HG03457 (cell line): ENCODE results near the gene KMT2D.

ENCODE experiments used
- ATAC-seq: cut with Tn5 transposase; IDR thresholded peaks from one replicate; pipeline ENCODE4 v1.9.1; 2021; ENCODE audit warnings: moderate number of reproducible peaks; ENCODE audit not compliant: unreplicated experiment

Gene KMT2D, protein sequence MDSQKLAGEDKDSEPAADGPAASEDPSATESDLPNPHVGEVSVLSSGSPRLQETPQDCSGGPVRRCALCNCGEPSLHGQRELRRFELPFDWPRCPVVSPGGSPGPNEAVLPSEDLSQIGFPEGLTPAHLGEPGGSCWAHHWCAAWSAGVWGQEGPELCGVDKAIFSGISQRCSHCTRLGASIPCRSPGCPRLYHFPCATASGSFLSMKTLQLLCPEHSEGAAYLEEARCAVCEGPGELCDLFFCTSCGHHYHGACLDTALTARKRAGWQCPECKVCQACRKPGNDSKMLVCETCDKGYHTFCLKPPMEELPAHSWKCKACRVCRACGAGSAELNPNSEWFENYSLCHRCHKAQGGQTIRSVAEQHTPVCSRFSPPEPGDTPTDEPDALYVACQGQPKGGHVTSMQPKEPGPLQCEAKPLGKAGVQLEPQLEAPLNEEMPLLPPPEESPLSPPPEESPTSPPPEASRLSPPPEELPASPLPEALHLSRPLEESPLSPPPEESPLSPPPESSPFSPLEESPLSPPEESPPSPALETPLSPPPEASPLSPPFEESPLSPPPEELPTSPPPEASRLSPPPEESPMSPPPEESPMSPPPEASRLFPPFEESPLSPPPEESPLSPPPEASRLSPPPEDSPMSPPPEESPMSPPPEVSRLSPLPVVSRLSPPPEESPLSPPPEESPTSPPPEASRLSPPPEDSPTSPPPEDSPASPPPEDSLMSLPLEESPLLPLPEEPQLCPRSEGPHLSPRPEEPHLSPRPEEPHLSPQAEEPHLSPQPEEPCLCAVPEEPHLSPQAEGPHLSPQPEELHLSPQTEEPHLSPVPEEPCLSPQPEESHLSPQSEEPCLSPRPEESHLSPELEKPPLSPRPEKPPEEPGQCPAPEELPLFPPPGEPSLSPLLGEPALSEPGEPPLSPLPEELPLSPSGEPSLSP (N-terminal part only)

GRCh38 chr12:49060237-49061156 lies at the start of gene KMT2D:
TSS of gene KMT2D (minus strand) at chr12:49060794. CDS start at chr12:49055324, 5,470 bp downstream.
- ATAC-seq, result no peak

DNA sequence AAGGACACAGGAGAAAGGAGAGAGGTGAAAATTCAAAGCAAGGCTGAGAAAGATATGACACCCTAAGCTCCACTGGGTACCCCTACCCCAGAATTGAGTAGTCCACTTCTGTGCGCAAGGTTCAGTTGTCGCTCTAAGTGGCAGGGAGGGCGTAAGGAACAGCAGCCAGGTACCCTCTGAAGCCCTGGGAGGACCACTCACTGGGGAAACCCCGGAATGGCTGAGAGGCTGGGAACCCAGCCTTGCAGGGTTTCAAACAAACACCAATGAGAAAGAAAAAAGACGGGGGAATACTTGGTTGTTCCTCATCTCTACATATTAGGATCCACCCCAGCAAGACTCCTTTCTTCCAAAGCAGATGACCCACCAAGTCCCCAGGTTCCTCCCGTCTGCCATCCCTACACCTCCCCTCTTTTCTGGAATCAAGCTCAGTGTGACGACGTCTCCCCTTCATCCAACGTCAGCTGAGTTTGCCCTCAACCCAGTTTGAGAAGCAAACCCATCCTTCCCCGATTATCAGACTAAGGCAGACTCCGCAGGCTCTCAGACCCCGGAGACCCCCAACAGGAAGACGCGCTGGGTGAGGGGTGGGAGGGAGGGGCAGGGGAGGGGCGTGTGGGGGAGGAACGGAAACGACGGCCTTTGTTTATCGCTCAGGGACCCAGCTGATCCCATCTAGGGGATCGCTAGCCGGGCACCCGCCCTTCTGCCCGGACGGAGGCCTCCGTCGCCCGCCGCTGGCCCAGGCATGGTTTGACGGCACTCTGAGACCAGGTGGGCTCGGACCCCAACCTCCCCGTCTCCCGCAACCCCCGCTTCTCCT lies 49.3 kb upstream of the KMT2D start:
- no peak for ATAC-seq

DNA sequence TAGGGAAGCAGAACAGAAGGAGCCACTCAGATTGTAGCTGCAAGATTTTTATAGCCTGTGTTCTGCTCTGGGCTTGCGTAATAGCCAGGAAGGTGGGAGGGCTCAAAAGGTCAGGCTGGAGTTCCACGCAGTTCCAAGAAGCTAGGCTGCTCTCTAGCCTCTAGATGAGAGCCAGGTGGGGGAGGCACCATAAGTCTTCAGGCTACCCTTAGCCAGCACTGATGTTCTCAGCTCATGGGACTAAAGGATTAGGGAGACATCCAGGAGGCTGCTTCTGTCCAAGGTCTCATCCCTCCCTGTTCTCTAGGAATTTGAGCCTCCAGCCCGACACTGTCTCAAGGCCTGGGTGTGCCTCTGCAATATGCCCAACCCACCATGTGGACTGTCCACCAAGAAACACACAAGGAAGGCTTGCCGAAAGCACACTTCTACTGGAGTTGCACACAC lies 48.4 kb upstream of the KMT2D start:
- no peak for ATAC-seq

- ATAC-seq, result no peak
These were observed 45.0 kb upstream of the KMT2D start for GRCh38 chr12:49105504-49106084.

- no peak for ATAC-seq
These were observed 44.2 kb upstream of the KMT2D start for GRCh38 chr12:49104822-49105221.

DNA sequence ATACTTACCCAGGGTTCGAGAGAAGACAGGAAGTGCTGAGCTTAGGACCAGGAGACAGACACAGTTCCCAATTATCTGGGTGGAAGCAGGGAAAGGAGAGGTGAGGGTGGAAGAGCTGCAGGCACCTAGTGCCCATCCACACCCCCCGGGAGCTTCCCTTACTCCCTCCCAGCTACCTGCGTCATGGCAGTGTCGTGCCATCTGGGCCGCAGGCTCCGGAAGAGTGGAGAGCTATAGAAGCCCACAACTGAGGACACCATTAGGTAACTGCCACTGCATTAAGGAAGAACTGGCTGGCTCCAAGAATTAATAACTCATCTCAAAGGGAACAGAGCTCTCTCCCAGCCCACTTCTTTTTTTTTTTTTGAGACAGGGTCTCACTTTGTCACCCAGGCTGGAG lies 39.8 kb upstream of the KMT2D start:
- no peak for ATAC-seq

GRCh38 chr12:49098703-49099102 lies 38.1 kb upstream of the KMT2D start:
- no peak for ATAC-seq

- no peak for ATAC-seq
These were observed 37.4 kb upstream of the KMT2D start for GRCh38 chr12:49098035-49098451.

- ATAC-seq, result no peak
These were observed 36.8 kb upstream of the KMT2D start for GRCh38 chr12:49097381-49097780.

GRCh38 chr12:49094975-49095365 lies 34.4 kb upstream of the KMT2D start:
- ATAC-seq, result no peak

- no peak for ATAC-seq
These were observed 33.8 kb upstream of the KMT2D start, which contains the start of gene DHH for GRCh38 chr12:49094160-49094974. TSS of gene DHH (minus strand) at chr12:49094801. CDS start at chr12:49094512, 289 bp downstream.

- no peak for ATAC-seq
These were observed 33.2 kb upstream of the KMT2D start for GRCh38 chr12:49093792-49094159.

GRCh38 chr12:49092816-49093406 lies 32.3 kb upstream of the KMT2D start:
- ATAC-seq, result no peak

DNA sequence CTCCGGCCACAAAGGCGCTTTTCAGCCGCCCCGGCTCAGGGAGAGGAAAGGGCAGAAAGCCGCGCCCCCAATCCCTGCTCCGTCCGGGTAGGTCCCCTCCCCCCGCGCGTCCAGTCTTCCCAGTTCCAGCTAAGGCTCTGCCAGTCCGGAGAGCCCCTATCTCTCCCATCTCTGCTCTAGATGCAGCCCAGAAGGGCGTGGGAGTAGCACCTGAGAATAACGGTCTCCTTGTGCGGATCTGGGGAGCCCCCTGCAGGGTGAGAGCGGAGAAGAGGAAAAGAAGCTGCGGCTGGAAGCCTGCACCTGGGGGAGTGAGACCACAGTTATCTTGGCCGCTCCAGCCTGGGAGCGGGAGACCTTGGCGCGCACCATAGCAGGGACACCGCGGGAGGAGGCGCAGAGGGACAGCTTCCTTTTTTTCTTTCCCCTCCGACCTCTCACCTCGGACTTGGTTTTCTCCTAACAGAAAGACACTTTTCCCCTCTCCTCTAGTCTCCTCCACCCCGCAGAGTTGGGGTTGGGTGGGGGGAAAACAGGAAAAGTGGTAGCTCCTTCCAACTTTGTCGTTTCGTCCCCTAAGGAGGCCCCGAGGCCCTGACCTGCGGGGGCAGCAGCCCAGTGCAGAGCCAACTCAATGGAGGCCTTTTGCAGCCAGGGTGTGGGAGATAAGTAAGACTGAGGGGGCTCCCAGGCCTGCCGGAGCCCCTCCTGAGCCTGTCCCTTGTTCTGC lies 31.7 kb upstream of the KMT2D start:
- no peak for ATAC-seq

- ATAC-seq, result no peak
These were observed 31.2 kb upstream of the KMT2D start for GRCh38 chr12:49091836-49092085.

GRCh38 chr12:49091056-49091835 lies 30.7 kb upstream of the KMT2D start:
- no peak for ATAC-seq
